ENCODE data around the gene RALGAPB.

RALGAPB gene

DNA sequence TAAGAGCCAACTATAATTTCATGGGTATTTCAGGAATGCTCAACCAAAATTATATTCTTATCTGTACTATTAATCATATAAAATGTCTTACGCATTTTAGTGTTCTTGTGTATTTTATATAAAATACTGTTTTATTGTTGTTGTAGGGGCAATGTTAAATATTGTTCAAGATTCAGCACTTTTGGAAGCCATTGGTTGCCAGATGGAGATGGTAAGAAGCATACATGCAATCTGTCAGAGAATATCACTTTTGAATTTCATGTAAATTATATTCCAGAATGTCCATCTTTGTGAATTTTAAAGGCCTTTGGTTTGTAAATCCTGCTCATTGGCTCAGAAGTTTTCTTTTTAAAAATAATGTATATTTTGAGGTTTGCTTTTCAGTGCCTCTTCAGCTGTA lies 58.4 kb downstream of the RALGAPB start:
- Histone ChIP-seq H4K91ac (ENCODE audit: low read length) (no peak overlapping the region), H3K79me1 (replicated peaks; ENCODE audit: low read length, poor library complexity, severe bottlenecking) (peaks cover 11% of the 10 kb centered on the region), H3K14ac (ENCODE audit: low read length in 2 of 2) (no peak overlapping the region), H2BK12ac (ENCODE audit: low read length in 2 of 2) (no peak overlapping the region), H4K8ac (ENCODE audit: low read length) (no peak overlapping the region), H3K4me1 (ENCODE audit: control insufficient read depth, insufficient read depth, low read depth, low read length) (no peaks in the 10 kb centered on the region), H2BK15ac (ENCODE audit: low read depth, poor library complexity, severe bottlenecking) (no peak overlapping the region), H3K4me2 (ENCODE audit: low read length, poor library complexity, severe bottlenecking) (no peak overlapping the region), H3K27me3 (ENCODE audit: control insufficient read depth in 1 of 2, insufficient read depth in 1 of 2, low read length in 2 of 2) (no peaks in the 10 kb centered on the region), H2BK5ac (ENCODE audit: low read depth, low read length, poor library complexity, severe bottlenecking) (no peak overlapping the region), H2AK5ac (ENCODE audit: low read length, severe bottlenecking) (no peak overlapping the region), H3K27ac (ENCODE audit: low read length, poor library complexity, severe bottlenecking) (no peak overlapping the region), H3K4me3 (ENCODE audit: insufficient read depth in 1 of 2, low read depth in 1 of 2, low read length in 2 of 2) (no peak overlapping the region), H3K23ac (ENCODE audit: low read length in 2 of 2) (no peak overlapping the region), H3K36me3 (ENCODE audit: control insufficient read depth in 1 of 2, insufficient read depth in 2 of 2, low read depth in 1 of 2, low read length in 2 of 2) (peaks cover 22 to 87% of the 10 kb centered on the region in 2 experiments), H2AFZ (ENCODE audit: low read depth, low read length) (no peak overlapping the region), H2BK120ac (ENCODE audit: low read depth, low read length) (no peak overlapping the region), H3K4ac (ENCODE audit: low read depth in 1 of 2, low read length in 2 of 2) (no peak overlapping the region), H3K18ac (ENCODE audit: low read depth in 1 of 2, low read length in 2 of 2) (no peak overlapping the region), H3K9me3 (ENCODE audit: control insufficient read depth, low read length) (no peaks in the 10 kb centered on the region), H3K9ac (ENCODE audit: low read length) (no peak overlapping the region)
- no peak for DNase-seq
- 100% methylated on average over 1 of the region's 1 CpG for WGBS

GRCh38 chr20:38534756-38535155 lies 62.1 kb downstream of the RALGAPB start:
- no peak overlapping the region for H3K23ac ChIP-seq (ENCODE audit: low read length in 2 of 2)
- H2BK5ac ChIP-seq (ENCODE audit: low read depth, low read length, poor library complexity, severe bottlenecking): no peak overlapping the region
- H3K18ac ChIP-seq (ENCODE audit: low read depth in 1 of 2, low read length in 2 of 2): no peak overlapping the region
- no peaks in the 10 kb centered on the region for H3K27me3 ChIP-seq (ENCODE audit: control insufficient read depth in 1 of 2, insufficient read depth in 1 of 2, low read length in 2 of 2)
- no peak overlapping the region for H2BK12ac ChIP-seq (ENCODE audit: low read length in 2 of 2)
- H4K91ac ChIP-seq (ENCODE audit: low read length): no peak overlapping the region
- WGBS: 99% methylated on average over 11 of the region's 11 CpGs
- no peak for DNase-seq
- H3K27ac ChIP-seq (ENCODE audit: low read length, poor library complexity, severe bottlenecking): no peak overlapping the region
- H2AK5ac ChIP-seq (ENCODE audit: low read length, severe bottlenecking): no peak overlapping the region
- no peak overlapping the region for H3K14ac ChIP-seq (ENCODE audit: low read length in 2 of 2)
- H2BK15ac ChIP-seq (ENCODE audit: low read depth, poor library complexity, severe bottlenecking): no peak overlapping the region
- H3K79me1 ChIP-seq (replicated peaks; ENCODE audit: low read length, poor library complexity, severe bottlenecking): peaks cover 11% of the 10 kb centered on the region
- no peak overlapping the region for H3K4ac ChIP-seq (ENCODE audit: low read depth in 1 of 2, low read length in 2 of 2)
- peaks cover 22 to 86% of the 10 kb centered on the region in 2 experiments for H3K36me3 ChIP-seq (ENCODE audit: control insufficient read depth in 1 of 2, insufficient read depth in 2 of 2, low read depth in 1 of 2, low read length in 2 of 2)
- no peaks in the 10 kb centered on the region for H3K9me3 ChIP-seq (ENCODE audit: control insufficient read depth, low read length)
- H4K8ac ChIP-seq (ENCODE audit: low read length): no peak overlapping the region
- H2BK120ac ChIP-seq (ENCODE audit: low read depth, low read length): no peak overlapping the region
- H3K4me2 ChIP-seq (ENCODE audit: low read length, poor library complexity, severe bottlenecking): no peak overlapping the region
- H2AFZ ChIP-seq (ENCODE audit: low read depth, low read length): no peak overlapping the region
- no peak overlapping the region for H3K4me3 ChIP-seq (ENCODE audit: insufficient read depth in 1 of 2, low read depth in 1 of 2, low read length in 2 of 2)
- no peak overlapping the region for H3K9ac ChIP-seq (ENCODE audit: low read length)
- H3K4me1 ChIP-seq (ENCODE audit: control insufficient read depth, insufficient read depth, low read depth, low read length): no peaks in the 10 kb centered on the region

DNA sequence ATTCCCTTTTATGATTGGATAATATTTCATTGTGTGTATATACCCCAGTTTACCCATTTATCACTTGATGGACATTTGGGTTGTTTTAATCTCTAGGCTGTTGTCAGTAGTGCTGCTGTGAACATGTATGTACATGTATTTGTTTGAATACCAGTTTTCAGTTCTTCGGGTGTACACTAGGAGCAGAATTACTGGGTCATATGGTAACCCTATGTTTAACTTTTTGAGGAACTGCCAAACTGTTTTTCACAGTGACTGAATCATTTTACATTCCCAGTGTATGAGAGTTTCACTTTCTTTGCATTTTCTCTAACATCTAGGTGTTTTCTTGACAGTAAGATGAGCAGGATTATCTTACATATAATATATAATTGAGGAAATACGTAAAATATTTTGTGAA lies 63.7 kb downstream of the RALGAPB start:
- H3K4me2 ChIP-seq (ENCODE audit: low read length, poor library complexity, severe bottlenecking): no peak overlapping the region
- H2BK120ac ChIP-seq (ENCODE audit: low read depth, low read length): no peak overlapping the region
- 100% methylated on average over 2 of the region's 2 CpGs for WGBS
- H3K27ac ChIP-seq (ENCODE audit: low read length, poor library complexity, severe bottlenecking): no peak overlapping the region
- no peak for DNase-seq
- no peak overlapping the region for H3K4ac ChIP-seq (ENCODE audit: low read depth in 1 of 2, low read length in 2 of 2)
- H3K4me1 ChIP-seq (ENCODE audit: control insufficient read depth, insufficient read depth, low read depth, low read length): no peaks in the 10 kb centered on the region
- no peak overlapping the region for H3K9ac ChIP-seq (ENCODE audit: low read length)
- no peak overlapping the region for H2BK5ac ChIP-seq (ENCODE audit: low read depth, low read length, poor library complexity, severe bottlenecking)
- peaks cover 25 to 90% of the 10 kb centered on the region in 2 experiments for H3K36me3 ChIP-seq (ENCODE audit: control insufficient read depth in 1 of 2, insufficient read depth in 2 of 2, low read depth in 1 of 2, low read length in 2 of 2)
- no peak overlapping the region for H3K23ac ChIP-seq (ENCODE audit: low read length in 2 of 2)
- no peak overlapping the region for H2AFZ ChIP-seq (ENCODE audit: low read depth, low read length)
- no peak overlapping the region for H3K14ac ChIP-seq (ENCODE audit: low read length in 2 of 2)
- no peak overlapping the region for H4K8ac ChIP-seq (ENCODE audit: low read length)
- H3K27me3 ChIP-seq (ENCODE audit: control insufficient read depth in 1 of 2, insufficient read depth in 1 of 2, low read length in 2 of 2): no peaks in the 10 kb centered on the region
- H3K79me1 ChIP-seq (replicated peaks; ENCODE audit: low read length, poor library complexity, severe bottlenecking): peaks cover 12% of the 10 kb centered on the region
- H2BK15ac ChIP-seq (ENCODE audit: low read depth, poor library complexity, severe bottlenecking): no peak overlapping the region
- no peaks in the 10 kb centered on the region for H3K9me3 ChIP-seq (ENCODE audit: control insufficient read depth, low read length)
- no peak overlapping the region for H4K91ac ChIP-seq (ENCODE audit: low read length)
- no peak overlapping the region for H3K18ac ChIP-seq (ENCODE audit: low read depth in 1 of 2, low read length in 2 of 2)
- H2BK12ac ChIP-seq (ENCODE audit: low read length in 2 of 2): no peak overlapping the region
- no peak overlapping the region for H3K4me3 ChIP-seq (ENCODE audit: insufficient read depth in 1 of 2, low read depth in 1 of 2, low read length in 2 of 2)
- no peak overlapping the region for H2AK5ac ChIP-seq (ENCODE audit: low read length, severe bottlenecking)

GRCh38 chr20:38537176-38537575 lies 64.5 kb downstream of the RALGAPB start:
- Histone ChIP-seq H2BK5ac (ENCODE audit: low read depth, low read length, poor library complexity, severe bottlenecking) (no peak overlapping the region), H2BK15ac (ENCODE audit: low read depth, poor library complexity, severe bottlenecking) (no peak overlapping the region), H3K79me1 (replicated peaks; ENCODE audit: low read length, poor library complexity, severe bottlenecking) (peaks cover 15% of the 10 kb centered on the region), H3K4ac (ENCODE audit: low read depth in 1 of 2, low read length in 2 of 2) (no peak overlapping the region), H3K9me3 (ENCODE audit: control insufficient read depth, low read length) (no peaks in the 10 kb centered on the region), H2AFZ (ENCODE audit: low read depth, low read length) (no peak overlapping the region), H2BK120ac (ENCODE audit: low read depth, low read length) (no peak overlapping the region), H2BK12ac (ENCODE audit: low read length in 2 of 2) (no peak overlapping the region), H3K18ac (ENCODE audit: low read depth in 1 of 2, low read length in 2 of 2) (no peak overlapping the region), H3K4me3 (ENCODE audit: insufficient read depth in 1 of 2, low read depth in 1 of 2, low read length in 2 of 2) (no peak overlapping the region), H2AK5ac (ENCODE audit: low read length, severe bottlenecking) (no peak overlapping the region), H3K23ac (ENCODE audit: low read length in 2 of 2) (no peak overlapping the region), H4K8ac (ENCODE audit: low read length) (no peak overlapping the region), H3K27ac (ENCODE audit: low read length, poor library complexity, severe bottlenecking) (no peak overlapping the region), H3K4me2 (ENCODE audit: low read length, poor library complexity, severe bottlenecking) (no peak overlapping the region), H3K14ac (ENCODE audit: low read length in 2 of 2) (no peak overlapping the region), H3K36me3 (ENCODE audit: control insufficient read depth in 1 of 2, insufficient read depth in 2 of 2, low read depth in 1 of 2, low read length in 2 of 2) (peaks cover 24 to 92% of the 10 kb centered on the region in 2 experiments), H3K9ac (ENCODE audit: low read length) (no peak overlapping the region), H3K4me1 (ENCODE audit: control insufficient read depth, insufficient read depth, low read depth, low read length) (no peaks in the 10 kb centered on the region), H3K27me3 (ENCODE audit: control insufficient read depth in 1 of 2, insufficient read depth in 1 of 2, low read length in 2 of 2) (no peaks in the 10 kb centered on the region), H4K91ac (ENCODE audit: low read length) (no peak overlapping the region)
- DNase-seq: no peak
- WGBS: 100% methylated on average over 1 of the region's 1 CpG
